GM23338 (cell line): ENCODE results near the gene FGD3. TPM values are rescaled to one million over a fixed set of nuclear protein-coding genes. Genes with fewer than 3 reads are reported as not detected.

Experiments used
- ATAC-seq: fragments of 200-7000 bp; cut with Tn5 transposase; 3 replicates; pipeline ENCODE4 v1.9.1; 2020
- DNase-seq: peaks from one replicate; pipeline ENCODE4 v3.0.0-alpha.2; 2015; ENCODE audit warnings: low spot score
- H2AFZ ChIP-seq: fragments of 200-600 bp; sonication (generic); 2 replicates; pipeline ENCODE4 v1.8.0; 2016; ENCODE audit warnings: antibody characterized with exemption, mild to moderate bottlenecking, moderate library complexity
- H3F3A ChIP-seq: fragments of 200-600 bp; sonication (generic); replicated peaks from 2 replicates; pipeline ENCODE4 v1.8.0; 2017; ENCODE audit warnings: antibody characterized with exemption, mixed run types, low read depth
- H3K27ac ChIP-seq: fragments of 200-600 bp; sonication (generic); 2 replicates; pipeline ENCODE4 v1.6.1; 2016; ENCODE audit warnings: low read depth
- H3K27me3 ChIP-seq: fragments of 200-600 bp; sonication (generic); 2 replicates; pipeline ENCODE4 v1.8.0; 2016; ENCODE audit warnings: mild to moderate bottlenecking, mixed run types, moderate library complexity; ENCODE audit not compliant: insufficient read depth
- H3K36me3 ChIP-seq: fragments of 200-600 bp; sonication (generic); 2 replicates; pipeline ENCODE4 v1.8.0; 2016; ENCODE audit warnings: mild to moderate bottlenecking; ENCODE audit not compliant: insufficient read depth
- H3K4me1 ChIP-seq: fragments of 200-600 bp; sonication (generic); 2 replicates; pipeline ENCODE4 v1.8.0; 2016; ENCODE audit warnings: mild to moderate bottlenecking, moderate library complexity; ENCODE audit not compliant: insufficient read depth
- H3K4me2 ChIP-seq: fragments of 200-600 bp; sonication (generic); 2 replicates; pipeline ENCODE4 v1.7.1; 2017; ENCODE audit warnings: mixed run types
- H3K4me3 ChIP-seq: fragments of 200-600 bp; sonication (generic); 2 replicates; pipeline ENCODE4 v1.6.1; 2016; ENCODE audit warnings: mixed run types
- H3K79me2 ChIP-seq: fragments of 200-600 bp; sonication (generic); replicated peaks from 2 replicates; pipeline ENCODE4 v1.8.0; 2017; ENCODE audit warnings: mild to moderate bottlenecking; ENCODE audit not compliant: insufficient read depth
- H3K9me2 ChIP-seq: fragments of 200-600 bp; sonication (generic); 2 replicates; pipeline ENCODE4 v1.8.0; 2017; ENCODE audit not compliant: insufficient read depth
- H4K20me1 ChIP-seq: fragments of 200-600 bp; sonication (generic); replicated peaks from 2 replicates; pipeline ENCODE4 v1.8.0; 2017; ENCODE audit warnings: mild to moderate bottlenecking; ENCODE audit not compliant: insufficient read depth
- H3K27ac Mint-ChIP-seq: 2 replicates; pipeline ENCODE4 v1.8.0; 2020; ENCODE audit warnings: inconsistent platforms, mild to moderate bottlenecking, moderate library complexity, mixed read lengths
- H3K27me3 Mint-ChIP-seq: 3 replicates; pipeline ENCODE4 v1.8.0; 2022; ENCODE audit warnings: low read depth, mild to moderate bottlenecking, moderate library complexity, mixed read lengths, inconsistent platforms; ENCODE audit not compliant: insufficient read depth, poor library complexity
- H3K36me3 Mint-ChIP-seq: 3 replicates; pipeline ENCODE4 v1.8.0; 2021; ENCODE audit warnings: low read depth, mild to moderate bottlenecking, inconsistent platforms, moderate library complexity, mixed read lengths
- H3K4me1 Mint-ChIP-seq: 3 replicates; pipeline ENCODE4 v1.8.0; 2020; ENCODE audit warnings: mild to moderate bottlenecking, inconsistent platforms, mixed read lengths
- H3K4me3 Mint-ChIP-seq: 3 replicates; pipeline ENCODE4 v1.8.0; 2021; ENCODE audit warnings: moderate library complexity, mild to moderate bottlenecking, inconsistent platforms, mixed read lengths
- H3K9me3 Mint-ChIP-seq: 3 replicates; pipeline ENCODE4 v1.8.0; 2020; ENCODE audit warnings: moderate library complexity, mild to moderate bottlenecking, inconsistent platforms, mixed read lengths
- CREB1 ChIP-seq: fragments of 250-450 bp; sonication (Bioruptor Pico); IDR thresholded peaks from 2 replicates; pipeline ENCODE4 v1.5.0; 2020; ENCODE audit warnings: low read depth, mild to moderate bottlenecking, moderate library complexity
- EZH2 ChIP-seq: fragments of 200-600 bp; sonication (generic); IDR thresholded peaks from one replicate; pipeline ENCODE4 v1.8.0; 2017; ENCODE audit warnings: antibody characterized with exemption, mild to moderate bottlenecking, low read depth; ENCODE audit not compliant: unreplicated experiment
- JUNB ChIP-seq: IDR thresholded peaks from one replicate; pipeline ENCODE4 v1.6.1; 2016; ENCODE audit warnings: antibody characterized with exemption; ENCODE audit not compliant: unreplicated experiment
- NANOG ChIP-seq: IDR thresholded peaks from 2 replicates; pipeline ENCODE4 v1.6.1; 2016; ENCODE audit warnings: antibody characterized with exemption, borderline replicate concordance
- POLR2AphosphoS5 ChIP-seq: IDR thresholded peaks from 2 replicates; pipeline ENCODE4 v1.6.1; 2016; ENCODE audit warnings: antibody characterized with exemption, low read depth
- REST ChIP-seq: IDR thresholded peaks from one replicate; pipeline ENCODE4 v1.6.1; 2018; ENCODE audit warnings: antibody characterized with exemption; ENCODE audit not compliant: unreplicated experiment
- STAT1 ChIP-seq: IDR thresholded peaks from one replicate; pipeline ENCODE4 v1.6.1; 2016; ENCODE audit warnings: antibody characterized with exemption; ENCODE audit not compliant: unreplicated experiment
- ZNF114 ChIP-seq: fragments of 250-450 bp; sonication (Bioruptor Pico); IDR thresholded peaks from 2 replicates; pipeline ENCODE4 v1.5.0; 2020; ENCODE audit warnings: mild to moderate bottlenecking, moderate library complexity
- ZNF331 ChIP-seq: fragments of 250-450 bp; sonication (Bioruptor Pico); IDR thresholded peaks from 2 replicates; pipeline ENCODE4 v1.5.0; 2020; ENCODE audit warnings: low read depth, mild to moderate bottlenecking, moderate library complexity
- polyA plus RNA-seq: library from polyadenylated mRNA; unstranded; fragments of >200 nt; fragmentation: Nextera tagmentation; extraction: Ambion mirVana; gene quantifications from 2 replicates; pipeline ENCODE4 v1.2.1, GENCODE V29; 2016
- total RNA-seq: library from RNA; depleted of rRNA; stranded (reverse); fragments of >200 nt; shearing (Covaris generic); gene quantifications from 2 replicates; pipeline ENCODE4 v1.2.3, GENCODE V29; 2014
- TF ChIP-seq, protein P1 (sequence below), 2 experiments: fragments of 200-600 bp in 1 of 2; sonication (generic) in 1 of 2; conservative IDR thresholded peaks; 2 replicates each; pipeline versions ENCODE4 v1.5.1 to v1.6.1; 2016 to 2017; ENCODE audit warnings: antibody characterized with exemption in 2 of 2, low read depth in 2 of 2, mild to moderate bottlenecking in 2 of 2, moderate library complexity in 1 of 2
- TF ChIP-seq, protein P2 (sequence below): IDR thresholded peaks from 2 replicates; pipeline ENCODE4 v1.6.1; 2016; ENCODE audit warnings: antibody characterized with exemption

FGD3 gene
- total and polyA plus RNA-seq, 2 experiments from 2014 or later, result 0.95 to 1.7 TPM

DNA sequence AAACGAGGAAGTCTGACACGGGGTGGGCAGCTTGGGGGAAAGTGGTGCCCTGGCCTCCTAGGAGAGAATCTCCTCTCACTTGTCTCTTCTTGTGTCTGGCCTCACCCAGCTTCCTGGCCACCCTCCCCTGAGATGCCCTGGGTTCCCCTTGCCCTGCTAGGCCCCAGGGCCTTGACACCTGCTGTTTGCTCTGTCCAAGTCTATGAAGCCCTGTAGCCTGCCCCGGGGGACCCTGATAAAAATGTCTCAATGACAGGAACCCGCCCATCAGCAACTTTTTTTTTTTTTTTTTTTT lies 76.1 kb downstream of the FGD3 start (continued):
- TF ChIP-seq ZNF331, result no peak
- TF ChIP-seq, protein P1, sequence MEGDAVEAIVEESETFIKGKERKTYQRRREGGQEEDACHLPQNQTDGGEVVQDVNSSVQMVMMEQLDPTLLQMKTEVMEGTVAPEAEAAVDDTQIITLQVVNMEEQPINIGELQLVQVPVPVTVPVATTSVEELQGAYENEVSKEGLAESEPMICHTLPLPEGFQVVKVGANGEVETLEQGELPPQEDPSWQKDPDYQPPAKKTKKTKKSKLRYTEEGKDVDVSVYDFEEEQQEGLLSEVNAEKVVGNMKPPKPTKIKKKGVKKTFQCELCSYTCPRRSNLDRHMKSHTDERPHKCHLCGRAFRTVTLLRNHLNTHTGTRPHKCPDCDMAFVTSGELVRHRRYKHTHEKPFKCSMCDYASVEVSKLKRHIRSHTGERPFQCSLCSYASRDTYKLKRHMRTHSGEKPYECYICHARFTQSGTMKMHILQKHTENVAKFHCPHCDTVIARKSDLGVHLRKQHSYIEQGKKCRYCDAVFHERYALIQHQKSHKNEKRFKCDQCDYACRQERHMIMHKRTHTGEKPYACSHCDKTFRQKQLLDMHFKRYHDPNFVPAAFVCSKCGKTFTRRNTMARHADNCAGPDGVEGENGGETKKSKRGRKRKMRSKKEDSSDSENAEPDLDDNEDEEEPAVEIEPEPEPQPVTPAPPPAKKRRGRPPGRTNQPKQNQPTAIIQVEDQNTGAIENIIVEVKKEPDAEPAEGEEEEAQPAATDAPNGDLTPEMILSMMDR (conservative IDR thresholded peaks at IDR 0.05; ENCODE audit: low read depth in 2 of 2), result no peak
- TF ChIP-seq NANOG, result no peak
- TF ChIP-seq, protein P2, sequence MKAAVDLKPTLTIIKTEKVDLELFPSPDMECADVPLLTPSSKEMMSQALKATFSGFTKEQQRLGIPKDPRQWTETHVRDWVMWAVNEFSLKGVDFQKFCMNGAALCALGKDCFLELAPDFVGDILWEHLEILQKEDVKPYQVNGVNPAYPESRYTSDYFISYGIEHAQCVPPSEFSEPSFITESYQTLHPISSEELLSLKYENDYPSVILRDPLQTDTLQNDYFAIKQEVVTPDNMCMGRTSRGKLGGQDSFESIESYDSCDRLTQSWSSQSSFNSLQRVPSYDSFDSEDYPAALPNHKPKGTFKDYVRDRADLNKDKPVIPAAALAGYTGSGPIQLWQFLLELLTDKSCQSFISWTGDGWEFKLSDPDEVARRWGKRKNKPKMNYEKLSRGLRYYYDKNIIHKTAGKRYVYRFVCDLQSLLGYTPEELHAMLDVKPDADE, result no peak

DNA sequence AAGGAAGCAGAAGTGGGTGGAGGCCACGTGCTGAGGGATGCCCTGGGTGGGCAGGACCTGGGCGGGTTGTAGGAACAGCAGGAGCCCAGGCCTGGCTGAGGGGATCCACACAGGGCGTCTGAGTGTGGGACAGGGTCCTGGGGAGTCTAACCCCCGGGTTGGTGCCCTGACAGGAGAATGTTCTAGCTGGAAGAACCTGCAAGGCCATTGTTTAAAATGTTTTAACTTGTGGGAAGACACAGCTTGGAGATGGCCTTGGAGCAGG lies 77.3 kb downstream of the FGD3 start:
- Mint-ChIP-seq H3K9me3 (no peaks in the 10 kb centered on the region), H3K27ac (no peak overlapping the region), H3K4me3 (no peak overlapping the region), H3K27me3 (peaks cover 5% of the 10 kb centered on the region), H3K36me3 (no peaks in the 10 kb centered on the region), H3K4me1 (peaks cover 9% of the 10 kb centered on the region)
- Histone ChIP-seq H3K36me3 (no peaks in the 10 kb centered on the region), H2AFZ (no peak overlapping the region; the same call in 1 of the 2 replicates), H3K27me3 (no peaks in the 10 kb centered on the region), H4K20me1 (no peaks in the 10 kb centered on the region), H3K4me2 (no peak overlapping the region), H3K27ac (no peak overlapping the region), H3F3A (no peaks in the 10 kb centered on the region), H3K4me3 (no peak overlapping the region), H3K79me2 (no peaks in the 10 kb centered on the region), H3K4me1 (peaks cover 7% of the 10 kb centered on the region; the same call in 1 of the 2 replicates), H3K9me2 (no peaks in the 10 kb centered on the region)
- DNase-seq, result no peak
- ATAC-seq, result no peak
- TF ChIP-seq, protein P1 (conservative IDR thresholded peaks at IDR 0.05; ENCODE audit: low read depth in 2 of 2), result no peak
- no peak for TF ChIP-seq STAT1
- TF ChIP-seq, protein P2, result no peak
- TF ChIP-seq ZNF331, result no peak
- no peak for TF ChIP-seq JUNB
- no peak for TF ChIP-seq REST
- no peak for TF ChIP-seq EZH2
- TF ChIP-seq POLR2AphosphoS5, result no peak
- TF ChIP-seq NANOG, result no peak
- TF ChIP-seq ZNF114 (CRISPR knock-in tag), result no peak
- TF ChIP-seq CREB1 (CRISPR knock-in tag), result no peak
